ENCODE measurements around the gene CAP2.
"Not testable (repeated sequence)": the region's sequence is repeated elsewhere in the genome, so short reads cannot be mapped to it uniquely, and the experiment has no call there.

CAP2 gene

GRCh38 chr6:17542243-17542642 lies 148.8 kb downstream of the CAP2 start:
- H3K4me3 ChIP-seq (ENCODE audit: low read depth, low read length) = no peak overlapping the region
- in situ Hi-C loops (cut with HindIII; ENCODE audit: low sequenced_read_pairs) = no loop called here
- TF ChIP-seq CTCF (IDR thresholded peaks at IDR 0.05; ENCODE audit: low read depth, low read length, missing control alignments) = no peak
- no peak for DNase-seq (ENCODE audit: low read depth)

- DNase-seq (ENCODE audit: low read depth); in situ Hi-C loops (cut with HindIII; ENCODE audit: low sequenced_read_pairs); H3K4me3 ChIP-seq (ENCODE audit: low read depth, low read length): not testable (repeated sequence)
These were observed 152.3 kb downstream of the CAP2 start for GRCh38 chr6:17545681-17546080.

- TF ChIP-seq CTCF (IDR thresholded peaks at IDR 0.05; ENCODE audit: low read depth, low read length, missing control alignments) = no peak
- DNase-seq (ENCODE audit: low read depth) = no peak
- H3K4me3 ChIP-seq (ENCODE audit: low read depth, low read length) = no peak overlapping the region
- in situ Hi-C loops (cut with HindIII; ENCODE audit: low sequenced_read_pairs) = no loop called here
These were observed 158.1 kb downstream of the CAP2 start for GRCh38 chr6:17551383-17551958.

- no peak for DNase-seq (ENCODE audit: low read depth)
- in situ Hi-C loops (cut with HindIII; ENCODE audit: low sequenced_read_pairs) = no loop called here
- TF ChIP-seq CTCF (IDR thresholded peaks at IDR 0.05; ENCODE audit: low read depth, low read length, missing control alignments) = no peak
- no peak overlapping the region for H3K4me3 ChIP-seq (ENCODE audit: low read depth, low read length)
These were observed 159.5 kb downstream of the CAP2 start for GRCh38 chr6:17552861-17553260.

- TF ChIP-seq CTCF (IDR thresholded peaks at IDR 0.05; ENCODE audit: low read depth, low read length, missing control alignments) = no peak
- no peak overlapping the region for H3K4me3 ChIP-seq (ENCODE audit: low read depth, low read length)
- no peak for DNase-seq (ENCODE audit: low read depth)
- in situ Hi-C loops (cut with HindIII; ENCODE audit: low sequenced_read_pairs) = no loop called here
These were observed 162.6 kb downstream of the CAP2 start for GRCh38 chr6:17556014-17556413.

GRCh38 chr6:17562636-17563035 lies 169.2 kb downstream of the CAP2 start:
- no peak for TF ChIP-seq CTCF (IDR thresholded peaks at IDR 0.05; ENCODE audit: low read depth, low read length, missing control alignments)
- no peak overlapping the region for H3K4me3 ChIP-seq (ENCODE audit: low read depth, low read length)
- in situ Hi-C loops (cut with HindIII; ENCODE audit: low sequenced_read_pairs) = no loop called here
- DNase-seq (ENCODE audit: low read depth) = no peak

GRCh38 chr6:17565399-17565798 lies 172.0 kb downstream of the CAP2 start:
- TF ChIP-seq CTCF (IDR thresholded peaks at IDR 0.05; ENCODE audit: low read depth, low read length, missing control alignments) = no peak
- no peak overlapping the region for H3K4me3 ChIP-seq (ENCODE audit: low read depth, low read length)
- in situ Hi-C loops (cut with HindIII; ENCODE audit: low sequenced_read_pairs) = no loop called here
- DNase-seq (ENCODE audit: low read depth) = no peak
